Measurements from ENCODE around the gene LRRC8A. TPM values are rescaled to one million over a fixed set of nuclear protein-coding genes. Genes with fewer than 3 reads are reported as not detected.

The LRRC8A gene
- polyA plus RNA-seq, 1 donor: 20.8 TPM

DNA sequence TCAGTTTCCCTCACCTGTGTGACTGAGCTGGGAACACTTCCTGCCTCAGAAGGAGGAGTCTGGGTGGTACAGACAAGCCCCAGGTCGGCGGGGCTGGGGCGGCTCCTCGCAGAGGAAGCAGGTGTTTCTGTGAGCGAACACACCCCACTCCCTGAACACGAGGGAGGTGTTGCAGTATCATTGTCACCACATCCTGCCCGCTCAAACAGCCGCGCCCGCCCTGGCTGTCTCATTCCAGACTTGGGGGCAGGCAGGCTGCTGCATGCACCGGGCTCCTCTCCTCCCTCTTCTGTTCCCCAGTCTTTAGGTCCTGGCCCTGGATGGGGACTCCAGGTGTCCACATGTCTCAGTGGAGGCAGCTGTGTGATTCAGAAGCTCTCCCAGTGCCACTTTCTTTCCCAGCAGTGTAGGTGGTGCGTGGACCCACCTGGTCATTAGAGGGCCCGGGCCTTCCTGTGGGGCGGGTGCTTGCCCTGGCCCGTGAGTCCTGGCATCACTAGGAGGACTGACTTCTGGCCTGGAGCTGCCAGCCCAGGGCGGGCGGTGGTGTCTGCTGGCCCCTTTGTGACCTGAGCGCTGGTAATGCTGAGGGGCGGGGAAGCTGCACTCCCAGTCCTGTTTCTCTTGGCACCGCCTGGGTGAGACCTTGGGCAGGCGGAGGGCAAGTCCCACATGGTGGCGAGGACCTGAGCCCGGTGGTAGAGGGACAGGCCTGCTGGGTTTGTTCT is 20.6 kb downstream of the LRRC8A start:
- DNase-seq: no peak

DNA sequence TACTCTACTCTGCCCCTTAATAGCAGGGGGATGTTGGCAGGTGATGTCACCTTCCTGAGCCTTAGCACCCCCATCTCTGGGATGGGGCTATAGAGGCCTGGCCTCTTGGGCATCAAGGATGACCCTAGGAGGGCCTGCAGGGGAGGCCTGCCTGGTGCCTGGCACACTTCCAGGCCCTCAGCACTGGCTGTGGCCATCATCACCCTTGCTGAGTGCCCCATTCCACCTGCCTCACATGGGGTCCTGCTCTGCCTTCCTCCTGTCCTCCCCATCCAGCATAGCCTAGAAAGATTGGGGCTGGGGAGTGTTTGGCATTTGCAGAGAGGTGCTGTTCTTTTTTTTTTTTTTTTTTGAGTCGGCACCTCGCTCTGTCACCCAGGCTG is 21.1 kb downstream of the LRRC8A start:
- DNase-seq: no peak

DNA sequence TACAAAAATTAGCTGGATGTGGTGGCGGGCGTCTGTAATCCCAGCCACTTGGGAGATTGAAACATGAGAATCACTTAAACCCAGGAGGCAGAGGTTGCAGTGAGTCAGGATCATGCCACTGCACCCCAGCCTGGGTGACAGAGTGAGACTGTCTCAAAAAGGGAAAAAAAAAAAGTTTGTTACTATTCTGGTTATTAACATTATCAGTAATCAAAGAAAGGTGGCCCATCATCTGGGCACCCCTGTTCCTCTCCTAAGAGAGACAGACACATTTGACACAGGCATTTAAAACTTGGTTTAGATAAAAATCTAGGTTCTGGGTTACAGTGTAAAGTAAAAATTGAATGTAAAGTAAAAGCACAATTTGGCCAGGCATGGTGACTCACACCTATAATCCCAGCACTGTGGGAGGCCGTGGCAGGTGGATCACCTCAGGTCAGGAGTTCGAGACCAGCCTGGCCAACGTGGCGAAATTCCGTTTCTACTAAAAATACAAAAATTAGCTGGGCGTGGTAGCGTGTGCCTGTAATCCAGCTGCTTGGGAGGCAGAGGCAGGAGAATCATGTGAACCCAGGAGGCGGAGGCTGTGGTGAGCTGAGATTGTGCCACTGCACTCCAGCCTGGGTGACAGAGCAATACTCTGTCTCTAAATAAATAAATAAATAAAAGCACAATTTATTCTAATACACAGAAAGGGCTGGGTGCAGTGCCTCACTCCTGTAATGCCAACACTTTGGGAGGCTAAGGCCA is 22.1 kb downstream of the LRRC8A start:
- DNase-seq: no peak

DNA sequence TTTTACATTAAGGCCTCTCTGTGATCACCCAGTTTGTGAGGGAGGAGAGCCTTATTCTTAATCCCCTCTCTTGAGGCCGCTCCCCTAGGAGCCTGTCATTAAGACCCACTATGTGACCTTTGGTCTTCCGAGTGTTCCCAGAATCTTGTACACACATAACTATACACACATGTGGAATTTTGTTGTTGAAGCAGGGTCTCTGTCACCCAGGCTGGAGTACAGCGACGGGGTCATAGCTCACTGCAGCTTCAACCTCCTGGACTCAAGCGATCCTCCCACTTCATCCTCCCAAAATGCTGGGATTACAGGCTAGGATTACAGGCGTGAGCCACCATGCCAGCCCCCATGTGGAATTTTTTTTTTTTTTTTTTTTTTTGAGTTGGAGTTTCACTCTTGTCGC is 24.0 kb downstream of the LRRC8A start:
- no peak for DNase-seq

DNA sequence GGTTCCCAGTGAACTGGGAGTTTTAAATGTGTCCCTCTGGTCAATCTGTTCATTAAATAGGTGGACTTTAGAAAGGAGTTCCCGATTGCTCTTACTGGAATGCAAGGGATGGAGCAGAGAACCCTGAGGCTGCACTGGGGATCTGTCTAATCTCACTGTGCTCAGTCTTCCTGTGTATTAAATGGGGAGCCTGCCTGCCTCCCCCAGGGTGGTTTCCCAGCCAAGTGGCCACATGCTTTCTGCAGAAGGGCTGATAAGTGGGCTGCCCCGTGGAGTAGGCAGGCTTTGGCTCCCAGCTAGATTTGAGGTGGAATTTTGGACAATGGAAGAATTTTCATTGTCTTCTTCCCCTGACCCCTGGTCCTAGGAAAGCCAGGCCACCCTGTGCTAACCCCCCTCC is 24.8 kb downstream of the LRRC8A start:
- no peak for DNase-seq

DNA sequence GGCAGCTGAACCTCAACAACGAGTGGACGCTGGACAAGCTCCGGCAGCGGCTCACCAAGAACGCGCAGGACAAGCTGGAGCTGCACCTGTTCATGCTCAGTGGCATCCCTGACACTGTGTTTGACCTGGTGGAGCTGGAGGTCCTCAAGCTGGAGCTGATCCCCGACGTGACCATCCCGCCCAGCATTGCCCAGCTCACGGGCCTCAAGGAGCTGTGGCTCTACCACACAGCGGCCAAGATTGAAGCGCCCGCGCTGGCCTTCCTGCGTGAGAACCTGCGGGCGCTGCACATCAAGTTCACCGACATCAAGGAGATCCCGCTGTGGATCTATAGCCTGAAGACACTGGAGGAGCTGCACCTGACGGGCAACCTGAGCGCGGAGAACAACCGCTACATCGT is 26.4 kb downstream of the LRRC8A start:
- no peak for DNase-seq

DNA sequence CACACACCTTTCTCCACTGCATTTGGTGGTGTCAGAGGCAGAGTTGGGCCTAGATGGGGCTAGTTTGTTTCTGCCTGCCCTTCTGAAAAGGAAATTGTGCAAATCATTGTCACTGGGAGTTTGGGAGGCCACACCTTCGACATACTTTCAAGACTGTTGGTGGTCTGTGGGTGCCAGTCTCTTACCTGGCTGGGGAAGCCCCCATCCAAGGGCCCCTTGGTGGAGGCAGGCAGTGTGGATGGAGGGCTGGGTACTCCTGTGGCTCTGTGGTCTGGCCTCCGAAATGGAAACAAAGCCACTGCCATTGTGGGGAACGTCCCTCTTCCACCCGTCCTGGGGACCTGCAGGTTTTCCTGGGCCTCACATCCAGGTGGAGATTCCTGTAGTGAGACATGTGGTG is 27.9 kb downstream of the LRRC8A start:
- no peak for DNase-seq

DNA sequence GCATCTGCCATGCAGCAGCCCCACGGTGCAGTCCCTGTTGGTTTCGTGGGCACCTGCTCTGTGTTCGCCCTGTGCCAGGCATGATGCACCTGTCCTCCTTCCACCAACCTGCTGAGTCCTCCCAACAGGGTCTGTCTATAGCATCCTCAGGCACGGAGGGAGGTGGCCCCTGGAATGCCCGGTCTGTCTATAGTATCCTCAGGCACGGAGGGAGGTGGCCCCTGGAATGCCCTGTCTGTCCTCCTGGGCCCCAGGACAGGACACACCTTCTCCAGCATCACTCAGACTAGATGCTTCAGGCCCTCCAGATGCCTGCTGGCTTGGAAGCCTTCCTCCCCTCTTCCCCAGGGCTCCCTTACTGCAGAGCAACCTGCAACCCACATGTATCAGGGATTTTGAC is 29.0 kb downstream of the LRRC8A start:
- no peak for DNase-seq

DNA sequence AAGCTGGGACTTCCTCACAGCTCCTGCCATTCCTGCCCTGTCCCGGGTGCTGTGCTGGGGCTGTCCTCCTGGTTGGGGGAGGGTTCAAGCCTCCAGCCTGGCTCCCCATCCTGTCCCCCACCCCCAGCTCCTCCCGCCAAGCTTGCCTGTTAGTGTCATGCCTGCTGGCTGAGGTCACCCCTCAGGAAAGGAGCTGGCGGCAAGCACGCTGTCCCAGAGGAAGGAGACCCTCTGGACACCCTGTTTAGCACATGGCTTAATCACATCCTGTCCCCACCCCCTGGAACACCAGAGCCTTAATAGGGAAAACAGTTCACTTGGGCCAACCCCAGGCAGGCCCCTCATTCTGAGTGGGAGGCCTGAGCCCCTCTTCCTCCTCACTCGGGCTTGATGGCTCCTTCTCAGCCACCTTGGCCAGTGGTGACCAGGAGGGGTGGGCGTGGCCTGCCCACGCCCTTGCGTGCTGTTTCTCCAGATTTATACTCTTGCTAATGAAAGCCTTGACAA is 29.6 kb downstream of the LRRC8A start:
- DNase-seq: peak; percentile 27

DNA sequence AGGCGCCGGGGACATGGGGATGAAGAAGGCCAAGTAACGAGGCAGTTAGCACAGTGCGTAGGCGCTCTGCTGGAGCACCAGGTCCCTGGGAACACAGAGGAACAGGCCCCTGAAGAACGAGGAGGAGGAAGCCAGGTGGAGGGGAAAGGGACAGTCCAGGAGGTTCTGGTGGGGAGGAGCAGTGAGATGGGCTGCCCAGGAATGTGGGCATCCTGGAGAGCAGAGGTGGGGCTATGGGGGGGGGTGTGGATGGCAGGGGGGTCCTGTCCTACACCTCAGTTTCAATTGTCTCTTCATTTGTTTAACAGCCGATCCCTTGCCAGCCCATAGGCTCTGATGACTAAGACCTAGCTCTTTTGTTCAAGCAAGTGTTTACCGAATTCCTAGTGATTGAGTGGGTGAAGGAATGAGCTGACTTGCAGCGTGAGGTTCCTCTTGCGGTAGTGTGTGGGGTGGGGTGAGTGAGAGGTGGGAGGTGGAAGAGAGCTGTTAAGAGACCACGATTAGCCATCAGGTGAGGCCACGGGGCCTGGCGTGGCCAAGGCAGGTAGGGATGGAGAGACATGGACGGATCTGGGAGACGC is 30.4 kb downstream of the LRRC8A start:
- no peak for DNase-seq

DNA sequence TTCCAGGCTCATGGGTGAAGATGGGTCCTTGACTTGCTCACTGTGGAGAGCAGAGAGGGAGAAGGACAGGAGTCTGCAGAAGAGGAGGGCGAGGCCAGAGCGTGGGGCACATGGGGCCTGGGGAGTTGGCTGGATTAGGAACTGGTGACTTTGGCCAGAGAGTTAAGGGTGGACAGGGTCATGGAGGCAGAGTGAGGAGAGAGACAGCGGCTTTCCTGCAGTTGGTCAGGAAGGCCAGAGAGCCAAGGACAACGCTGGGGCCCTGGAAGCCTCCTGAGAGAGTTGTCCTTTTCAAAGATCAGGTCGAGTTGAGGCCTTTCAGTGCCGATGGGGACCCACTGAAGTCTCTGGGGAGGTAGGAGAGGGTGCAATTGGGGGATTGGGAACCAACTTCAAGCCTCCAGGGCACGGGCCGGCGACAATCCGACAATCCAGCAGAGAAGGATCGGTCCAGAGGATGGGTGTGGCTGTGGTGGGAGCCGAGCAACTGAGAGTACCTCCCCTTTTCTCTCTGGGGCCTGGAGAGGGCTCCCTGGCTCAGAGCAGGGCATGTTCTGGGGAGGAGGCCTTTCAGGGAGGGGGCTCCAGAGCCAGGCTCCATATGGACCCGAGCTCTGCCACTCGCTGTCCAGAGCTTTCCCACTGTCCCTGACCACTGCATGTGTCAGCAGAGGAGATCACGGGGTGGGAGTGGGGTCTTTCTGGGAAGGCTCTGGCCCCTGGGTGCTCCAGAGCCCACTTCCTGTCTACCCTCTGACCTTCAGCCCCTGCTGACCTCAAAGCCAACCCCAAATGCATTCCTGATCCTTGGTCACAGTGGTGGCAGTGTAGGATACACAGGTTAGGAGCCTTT is 31.3 kb downstream of the LRRC8A start:
- DNase-seq: no peak

DNA sequence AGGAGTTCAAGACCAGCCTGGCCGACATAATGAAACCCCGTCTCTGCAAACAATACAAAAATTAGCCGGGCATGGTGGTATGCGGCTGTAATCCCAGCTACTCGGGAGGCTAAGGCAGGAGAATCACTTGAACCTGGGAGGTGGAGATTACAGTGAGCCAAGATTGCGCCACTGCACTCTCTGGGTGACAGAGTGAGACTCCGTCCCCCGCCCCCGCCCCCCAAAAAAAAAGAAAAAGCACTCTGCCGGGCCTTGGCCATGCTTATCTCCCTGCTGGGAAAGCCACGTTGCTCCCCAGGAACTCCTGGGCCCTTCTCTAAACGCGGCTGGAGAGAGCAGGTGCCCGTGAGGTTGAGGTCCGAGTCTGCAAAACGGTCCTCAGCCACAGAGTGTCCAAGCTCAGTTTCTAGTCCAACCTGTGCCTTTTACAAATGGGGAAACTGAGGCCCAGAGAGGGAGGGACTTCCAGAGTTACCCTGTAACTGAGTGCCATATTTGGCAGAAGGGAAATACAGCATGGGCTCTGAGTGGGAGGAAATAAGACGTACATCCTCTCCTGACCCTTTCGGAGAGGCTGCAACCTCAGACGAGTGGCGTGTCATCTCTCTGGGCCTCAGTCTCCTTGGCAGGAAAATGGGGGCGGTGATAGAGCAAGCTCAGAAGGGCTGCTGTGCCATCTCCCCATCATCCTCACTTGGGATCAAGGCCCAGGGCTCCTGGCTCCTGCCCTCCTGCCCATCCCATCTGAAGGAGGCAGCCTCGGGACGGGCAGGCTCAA is 32.3 kb downstream of the LRRC8A start:
- no peak for DNase-seq

DNA sequence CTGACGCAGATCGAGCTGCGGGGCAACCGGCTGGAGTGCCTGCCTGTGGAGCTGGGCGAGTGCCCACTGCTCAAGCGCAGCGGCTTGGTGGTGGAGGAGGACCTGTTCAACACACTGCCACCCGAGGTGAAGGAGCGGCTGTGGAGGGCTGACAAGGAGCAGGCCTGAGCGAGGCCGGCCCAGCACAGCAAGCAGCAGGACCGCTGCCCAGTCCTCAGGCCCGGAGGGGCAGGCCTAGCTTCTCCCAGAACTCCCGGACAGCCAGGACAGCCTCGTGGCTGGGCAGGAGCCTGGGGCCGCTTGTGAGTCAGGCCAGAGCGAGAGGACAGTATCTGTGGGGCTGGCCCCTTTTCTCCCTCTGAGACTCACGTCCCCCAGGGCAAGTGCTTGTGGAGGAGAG is 34.3 kb downstream of the LRRC8A start:
- DNase-seq: peak; percentile 31

DNA sequence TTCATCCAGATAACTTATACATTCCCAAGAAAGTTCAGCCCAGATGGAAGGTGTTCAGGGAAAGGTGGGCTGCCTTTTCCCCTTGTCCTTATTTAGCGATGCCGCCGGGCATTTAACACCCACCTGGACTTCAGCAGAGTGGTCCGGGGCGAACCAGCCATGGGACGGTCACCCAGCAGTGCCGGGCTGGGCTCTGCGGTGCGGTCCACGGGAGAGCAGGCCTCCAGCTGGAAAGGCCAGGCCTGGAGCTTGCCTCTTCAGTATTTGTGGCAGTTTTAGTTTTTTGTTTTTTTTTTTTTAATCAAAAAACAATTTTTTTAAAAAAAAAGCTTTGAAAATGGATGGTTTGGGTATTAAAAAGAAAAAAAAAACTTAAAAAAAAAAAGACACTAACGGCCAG is 34.8 kb downstream of the LRRC8A start:
- DNase-seq: no peak

DNA sequence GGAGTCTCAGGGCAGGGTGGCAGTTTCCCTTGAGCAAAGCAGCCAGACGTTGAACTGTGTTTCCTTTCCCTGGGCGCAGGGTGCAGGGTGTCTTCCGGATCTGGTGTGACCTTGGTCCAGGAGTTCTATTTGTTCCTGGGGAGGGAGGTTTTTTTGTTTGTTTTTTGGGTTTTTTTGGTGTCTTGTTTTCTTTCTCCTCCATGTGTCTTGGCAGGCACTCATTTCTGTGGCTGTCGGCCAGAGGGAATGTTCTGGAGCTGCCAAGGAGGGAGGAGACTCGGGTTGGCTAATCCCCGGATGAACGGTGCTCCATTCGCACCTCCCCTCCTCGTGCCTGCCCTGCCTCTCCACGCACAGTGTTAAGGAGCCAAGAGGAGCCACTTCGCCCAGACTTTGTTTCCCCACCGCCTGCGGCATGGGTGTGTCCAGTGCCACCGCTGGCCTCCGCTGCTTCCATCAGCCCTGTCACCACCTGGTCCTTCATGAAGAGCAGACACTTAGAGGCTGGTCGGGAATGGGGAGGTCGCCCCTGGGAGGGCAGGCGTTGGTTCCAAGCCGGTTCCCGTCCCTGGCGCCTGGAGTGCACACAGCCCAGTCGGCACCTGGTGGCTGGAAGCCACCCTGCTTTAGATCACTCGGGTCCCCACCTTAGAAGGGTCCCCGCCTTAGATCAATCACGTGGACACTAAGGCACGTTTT is 35.4 kb downstream of the LRRC8A start:
- DNase-seq: peak; percentile 75

DNA sequence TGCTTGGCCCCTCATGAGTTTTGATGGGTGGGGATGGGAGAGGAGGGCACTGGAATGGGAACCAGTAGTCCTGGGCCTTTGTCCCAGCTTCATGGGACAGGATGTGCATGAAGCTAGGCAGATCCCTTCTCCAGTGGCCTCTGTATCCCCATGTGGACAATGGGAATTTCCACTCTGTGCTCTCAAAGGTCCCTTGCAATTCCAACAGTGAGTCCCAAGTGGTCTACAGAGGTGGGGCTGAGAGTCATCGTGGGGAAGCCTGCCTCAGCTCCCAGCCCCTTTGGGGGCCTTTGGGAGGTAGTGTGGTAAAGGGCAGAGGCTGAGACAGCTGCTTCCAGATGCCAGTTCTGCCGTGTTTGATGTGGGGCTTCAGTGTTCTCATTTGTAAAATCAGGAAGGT is 37.0 kb downstream of the LRRC8A start:
- no peak for DNase-seq

DNA sequence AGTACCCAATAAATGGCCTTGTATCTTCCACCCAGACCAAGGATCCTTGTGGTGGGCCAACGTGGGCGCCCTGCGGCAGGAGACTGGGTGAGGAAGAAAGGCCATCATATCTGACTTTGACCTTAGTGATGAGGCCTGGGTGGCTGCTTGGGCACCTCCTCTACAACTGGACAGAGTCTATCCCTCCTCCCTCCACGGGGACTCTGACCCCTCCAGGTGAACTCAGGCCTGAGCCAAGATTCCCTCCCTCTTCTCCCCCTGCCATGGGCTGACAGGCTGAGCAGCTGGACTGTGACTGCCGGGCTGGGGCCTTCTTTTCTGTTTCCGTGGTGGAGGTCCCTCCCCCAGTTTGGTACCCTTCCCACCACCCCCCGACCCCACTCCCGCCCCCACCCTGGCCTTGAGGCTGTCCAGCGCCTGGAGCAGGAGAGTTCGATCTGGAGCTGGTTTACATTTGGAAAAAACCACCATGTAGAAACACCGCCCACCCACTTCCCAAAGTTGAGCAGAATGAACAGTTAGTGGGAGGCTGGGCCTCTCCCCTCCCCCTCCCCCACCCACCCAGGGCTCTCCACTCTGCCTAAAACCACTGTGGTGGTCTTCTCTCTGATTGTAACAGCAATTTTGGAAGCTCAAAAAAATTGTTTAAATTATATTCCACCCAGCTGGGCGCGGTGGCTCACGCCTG is 37.6 kb downstream of the LRRC8A start:
- DNase-seq: no peak

DNA sequence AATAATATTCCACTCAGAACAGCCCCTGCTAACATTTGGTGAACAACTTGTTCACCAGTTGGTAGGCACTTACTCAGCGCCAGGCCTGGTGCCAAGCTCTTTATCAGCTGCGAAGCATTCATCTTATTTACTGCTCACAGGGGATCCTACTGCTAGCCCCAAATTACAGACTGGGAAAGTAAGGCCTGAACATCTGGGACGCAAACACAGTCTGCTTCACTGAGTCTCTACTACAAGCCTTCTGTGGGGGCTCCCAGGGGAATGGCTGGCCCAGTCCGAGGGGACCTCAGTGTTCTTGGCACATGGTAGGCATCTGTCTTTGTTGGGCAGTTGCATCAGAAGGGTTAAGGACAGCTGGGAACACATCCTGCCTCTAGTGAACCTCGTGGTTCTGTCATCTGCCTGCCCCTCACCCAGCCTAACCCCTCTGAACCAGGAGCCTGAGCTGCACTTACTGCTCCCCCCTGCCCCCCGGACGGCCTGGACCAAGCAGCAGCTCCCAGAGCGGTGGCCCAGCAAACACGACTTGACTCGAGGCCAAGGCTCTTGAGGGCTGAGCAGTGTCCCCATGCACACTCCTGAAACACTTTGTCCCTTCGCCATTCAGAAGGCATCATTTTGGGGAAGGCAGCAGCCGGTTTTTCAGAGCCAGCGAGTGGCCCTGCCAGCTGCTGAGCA is 38.6 kb downstream of the LRRC8A start, which contains the start of gene PHYHD1:
PHYHD1 (plus strand) TSS at position 602 of the 678 bp plus-strand sequence. CDS start 1,342 bp downstream, outside the sequence.
- peak; percentile 37 for DNase-seq

DNA sequence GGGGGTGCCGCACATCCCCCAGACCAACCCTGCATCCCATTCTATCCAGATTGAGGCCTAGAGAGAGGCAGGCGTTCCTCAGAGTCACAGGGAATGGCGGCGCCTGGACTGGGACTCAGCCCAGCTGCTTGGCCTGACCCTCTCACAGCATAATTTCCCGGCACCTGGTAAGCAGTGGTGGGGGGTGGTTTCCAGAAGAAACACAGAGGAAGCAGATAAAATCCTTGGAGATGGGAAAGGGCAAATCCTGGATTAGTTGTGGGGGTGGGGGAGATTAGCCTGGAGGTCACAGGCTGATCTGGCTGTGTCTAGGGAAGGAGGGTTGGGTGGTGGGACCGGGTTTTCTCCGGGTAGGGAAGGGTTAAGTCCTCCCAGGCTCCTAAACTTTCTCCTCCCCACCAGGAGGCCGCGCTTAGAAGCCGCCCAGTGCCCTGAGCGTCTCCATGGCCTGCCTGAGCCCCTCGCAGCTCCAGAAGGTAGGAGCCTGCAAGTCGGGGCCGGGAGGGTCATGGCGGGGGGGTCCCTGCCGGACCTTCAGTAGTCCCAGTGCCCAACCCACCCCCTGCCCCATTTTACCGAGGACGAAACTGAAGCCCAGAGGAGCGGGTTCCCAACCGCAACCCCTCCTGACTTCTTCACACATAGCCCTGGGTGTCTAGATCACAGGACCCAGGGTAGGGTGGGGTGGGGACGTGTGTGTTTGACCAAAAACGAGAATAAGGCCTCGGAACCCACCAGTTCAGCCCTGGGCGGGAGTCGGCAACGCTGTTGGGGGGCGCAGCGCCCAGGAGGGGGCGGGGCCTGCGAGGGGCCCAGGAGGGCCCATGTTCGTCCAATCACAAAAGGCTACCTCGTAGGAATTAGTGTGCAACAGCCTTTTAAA is 40.2 kb downstream of the LRRC8A start:
- peak; percentile 70 for DNase-seq

Measured in hindlimb muscle (tissue), 1 donor.